Activated naive CD4-positive, alpha-beta T cell treated with anti-CD3 and anti-CD28 coated beads, Interleukin-2, amount 50 U/mL, for 24 hours (primary cell): ENCODE measurements around the gene VCAM1.

Experiments used
- H3K27ac Mint-ChIP-seq: one replicate; pipeline ENCODE4 v1.8.0; 2021; ENCODE audit warnings: mild to moderate bottlenecking, mixed read lengths
- H3K27me3 Mint-ChIP-seq: one replicate; pipeline ENCODE4 v1.8.0; 2021; ENCODE audit warnings: mixed read lengths
- H3K36me3 Mint-ChIP-seq: one replicate; pipeline ENCODE4 v1.8.0; 2021; ENCODE audit warnings: mixed read lengths
- H3K4me1 Mint-ChIP-seq: one replicate; pipeline ENCODE4 v1.8.0; 2021; ENCODE audit warnings: mixed read lengths
- H3K4me3 Mint-ChIP-seq: one replicate; pipeline ENCODE4 v1.8.0; 2021; ENCODE audit warnings: mild to moderate bottlenecking, mixed read lengths
- H3K9me3 Mint-ChIP-seq: one replicate; pipeline ENCODE4 v1.8.0; 2021; ENCODE audit warnings: mixed read lengths

Gene VCAM1

GRCh38 chr1:100714599-100714998, 4.9 kb upstream of the VCAM1 start:
- no peak overlapping the region for H3K4me3 Mint-ChIP-seq
- H3K27ac Mint-ChIP-seq: no peak overlapping the region
- H3K9me3 Mint-ChIP-seq: no peaks in the 10 kb centered on the region
- peaks cover 13% of the 10 kb centered on the region for H3K27me3 Mint-ChIP-seq
- H3K4me1 Mint-ChIP-seq: no peaks in the 10 kb centered on the region
- no peaks in the 10 kb centered on the region for H3K36me3 Mint-ChIP-seq

GRCh38 chr1:100717218-100717617, 2.3 kb upstream of the VCAM1 start:
- H3K27ac Mint-ChIP-seq: no peak overlapping the region
- peaks cover 14% of the 10 kb centered on the region for H3K27me3 Mint-ChIP-seq
- no peaks in the 10 kb centered on the region for H3K4me1 Mint-ChIP-seq
- H3K4me3 Mint-ChIP-seq: no peak overlapping the region
- H3K36me3 Mint-ChIP-seq: no peaks in the 10 kb centered on the region
- H3K9me3 Mint-ChIP-seq: no peaks in the 10 kb centered on the region

GRCh38 chr1:100718581-100718980, 961 bp upstream of the VCAM1 start:
- H3K9me3 Mint-ChIP-seq: no peaks in the 10 kb centered on the region
- no peaks in the 10 kb centered on the region for H3K4me1 Mint-ChIP-seq
- no peak overlapping the region for H3K4me3 Mint-ChIP-seq
- peaks cover 12% of the 10 kb centered on the region for H3K27me3 Mint-ChIP-seq
- H3K36me3 Mint-ChIP-seq: no peaks in the 10 kb centered on the region
- H3K27ac Mint-ChIP-seq: no peak overlapping the region

GRCh38 chr1:100720101-100720500, 559 bp downstream of the VCAM1 start:
- Mint-ChIP-seq H3K36me3 (no peaks in the 10 kb centered on the region), H3K27ac (no peak overlapping the region), H3K9me3 (no peaks in the 10 kb centered on the region), H3K4me3 (no peak overlapping the region), H3K27me3 (peaks cover 8% of the 10 kb centered on the region), H3K4me1 (no peaks in the 10 kb centered on the region)

- H3K27ac Mint-ChIP-seq: no peak overlapping the region
- no peaks in the 10 kb centered on the region for H3K36me3 Mint-ChIP-seq
- no peaks in the 10 kb centered on the region for H3K9me3 Mint-ChIP-seq
- H3K4me3 Mint-ChIP-seq: no peak overlapping the region
- H3K4me1 Mint-ChIP-seq: no peaks in the 10 kb centered on the region
- peaks cover 8% of the 10 kb centered on the region for H3K27me3 Mint-ChIP-seq
Observed at GRCh38 chr1:100720751-100721150, 1.2 kb downstream of the VCAM1 start.

GRCh38 chr1:100721526-100722207, 2.1 kb downstream of the VCAM1 start:
- Mint-ChIP-seq H3K27ac (no peak overlapping the region), H3K4me1 (no peaks in the 10 kb centered on the region), H3K27me3 (peaks cover 12% of the 10 kb centered on the region), H3K9me3 (no peaks in the 10 kb centered on the region), H3K36me3 (no peaks in the 10 kb centered on the region), H3K4me3 (no peak overlapping the region)

GRCh38 chr1:100722221-100722620, 2.7 kb downstream of the VCAM1 start:
- H3K9me3 Mint-ChIP-seq: no peaks in the 10 kb centered on the region
- no peaks in the 10 kb centered on the region for H3K36me3 Mint-ChIP-seq
- no peak overlapping the region for H3K27ac Mint-ChIP-seq
- H3K27me3 Mint-ChIP-seq: peaks cover 13% of the 10 kb centered on the region
- no peaks in the 10 kb centered on the region for H3K4me1 Mint-ChIP-seq
- H3K4me3 Mint-ChIP-seq: no peak overlapping the region

- Mint-ChIP-seq H3K27me3 (peaks cover 17% of the 10 kb centered on the region), H3K4me1 (no peaks in the 10 kb centered on the region), H3K4me3 (no peak overlapping the region), H3K9me3 (no peaks in the 10 kb centered on the region), H3K36me3 (no peaks in the 10 kb centered on the region), H3K27ac (no peak overlapping the region)
Observed at GRCh38 chr1:100724281-100724680, 4.7 kb downstream of the VCAM1 start.

GRCh38 chr1:100730130-100730529, 10.6 kb downstream of the VCAM1 start:
- H3K4me1 Mint-ChIP-seq: no peaks in the 10 kb centered on the region
- peaks cover 22% of the 10 kb centered on the region for H3K27me3 Mint-ChIP-seq
- H3K9me3 Mint-ChIP-seq: peaks cover 5% of the 10 kb centered on the region
- H3K27ac Mint-ChIP-seq: no peak overlapping the region
- H3K4me3 Mint-ChIP-seq: no peak overlapping the region
- no peaks in the 10 kb centered on the region for H3K36me3 Mint-ChIP-seq

- Mint-ChIP-seq H3K27me3 (peaks cover 20% of the 10 kb centered on the region), H3K27ac (no peak overlapping the region), H3K4me1 (no peaks in the 10 kb centered on the region), H3K36me3 (no peaks in the 10 kb centered on the region), H3K9me3 (peaks cover 5% of the 10 kb centered on the region), H3K4me3 (no peak overlapping the region)
Observed at GRCh38 chr1:100731309-100731708, 11.8 kb downstream of the VCAM1 start.

- peaks cover 5% of the 10 kb centered on the region for H3K9me3 Mint-ChIP-seq
- H3K27me3 Mint-ChIP-seq: peaks cover 19% of the 10 kb centered on the region
- H3K27ac Mint-ChIP-seq: no peak overlapping the region
Observed at GRCh38 chr1:100731758-100732157, 12.2 kb downstream of the VCAM1 start.

GRCh38 chr1:100734676-100735075, 15.1 kb downstream of the VCAM1 start:
- Mint-ChIP-seq H3K4me1 (no peaks in the 10 kb centered on the region), H3K4me3 (no peak overlapping the region), H3K9me3 (peaks cover 5% of the 10 kb centered on the region), H3K27me3 (peaks cover 8% of the 10 kb centered on the region), H3K36me3 (no peaks in the 10 kb centered on the region), H3K27ac (no peak overlapping the region)

More at GRCh38 chr1:100731758-100732157, 12.2 kb downstream of the VCAM1 start:
- Mint-ChIP-seq H3K4me1 (no peaks in the 10 kb centered on the region), H3K36me3 (no peaks in the 10 kb centered on the region), H3K4me3 (no peak overlapping the region)

GRCh38 chr1:100735244-100735643, 15.7 kb downstream of the VCAM1 start:
- H3K36me3 Mint-ChIP-seq: no peaks in the 10 kb centered on the region
- no peak overlapping the region for H3K27ac Mint-ChIP-seq
- H3K4me3 Mint-ChIP-seq: no peak overlapping the region
- H3K9me3 Mint-ChIP-seq: peaks cover 5% of the 10 kb centered on the region
- no peaks in the 10 kb centered on the region for H3K4me1 Mint-ChIP-seq
- H3K27me3 Mint-ChIP-seq: peaks cover 8% of the 10 kb centered on the region

- Mint-ChIP-seq H3K4me3 (no peak overlapping the region), H3K27ac (no peak overlapping the region), H3K27me3 (peaks cover 8% of the 10 kb centered on the region), H3K9me3 (peaks cover 5% of the 10 kb centered on the region), H3K36me3 (no peaks in the 10 kb centered on the region), H3K4me1 (no peaks in the 10 kb centered on the region)
Observed at GRCh38 chr1:100736324-100736723, 16.8 kb downstream of the VCAM1 start.

- no peaks in the 10 kb centered on the region for H3K4me1 Mint-ChIP-seq
- no peaks in the 10 kb centered on the region for H3K36me3 Mint-ChIP-seq
- peaks cover 5% of the 10 kb centered on the region for H3K9me3 Mint-ChIP-seq
- no peak overlapping the region for H3K27ac Mint-ChIP-seq
- H3K27me3 Mint-ChIP-seq: peaks cover 8% of the 10 kb centered on the region
- H3K4me3 Mint-ChIP-seq: no peak overlapping the region
Observed at GRCh38 chr1:100736746-100737145, 17.2 kb downstream of the VCAM1 start.

GRCh38 chr1:100746542-100746932, 27.0 kb downstream of the VCAM1 start:
- H3K36me3 Mint-ChIP-seq: no peaks in the 10 kb centered on the region
- H3K27me3 Mint-ChIP-seq: peaks cover 7% of the 10 kb centered on the region
- H3K27ac Mint-ChIP-seq: no peak overlapping the region
- H3K4me1 Mint-ChIP-seq: no peaks in the 10 kb centered on the region
- H3K9me3 Mint-ChIP-seq: no peaks in the 10 kb centered on the region
- no peak overlapping the region for H3K4me3 Mint-ChIP-seq

GRCh38 chr1:100747771-100748170, 28.2 kb downstream of the VCAM1 start:
- Mint-ChIP-seq H3K9me3 (no peaks in the 10 kb centered on the region), H3K36me3 (no peaks in the 10 kb centered on the region), H3K27me3 (peaks cover 5% of the 10 kb centered on the region), H3K4me3 (no peak overlapping the region), H3K27ac (no peak overlapping the region), H3K4me1 (no peaks in the 10 kb centered on the region)
